Measurements from ENCODE around the gene MAB21L3. TPM values are rescaled to one million over a fixed set of nuclear protein-coding genes. Genes with fewer than 3 reads are reported as not detected.
A peak's percentile ranks its signal among the peaks of the same experiment; 100 is the strongest.

Gene MAB21L3
- total RNA-seq, 4 donors from 2014 or later, result 12.0 to 22.7 (median 19.6) TPM

- TF ChIP-seq POLR2A (IDR thresholded peaks at IDR 0.05), result no peak
- TF ChIP-seq CTCF (IDR thresholded peaks at IDR 0.05), result no peak
- peaks cover 0 to 42% (median 0%) of the 10 kb centered on the region in 3 donors for H3K9me3 ChIP-seq
- no peak overlapping the region for H3K4me3 ChIP-seq
- no peak for DNase-seq
- H3K27ac ChIP-seq, result no peak overlapping the region
- H3K27me3 ChIP-seq, result no peaks in the 10 kb centered on the region
- intact Hi-C loops (cut with DNase I), result no loop called here
- no peaks in the 10 kb centered on the region for H3K36me3 ChIP-seq
- peaks cover 0 to 15% (median 0%) of the 10 kb centered on the region in 3 donors for H3K4me1 ChIP-seq
- 73 to 96% methylated on average over 1 of the region's 1 CpG for WGBS, 2 donors
These were observed 21.3 kb upstream of the MAB21L3 start for GRCh38 chr1:116089870-116090269.

GRCh38 chr1:116091083-116091482 is 20.1 kb upstream of the MAB21L3 start:
- no peaks in the 10 kb centered on the region for H3K27me3 ChIP-seq
- H3K36me3 ChIP-seq, result no peaks in the 10 kb centered on the region
- H3K4me1 ChIP-seq, result peaks cover 0 to 15% (median 0%) of the 10 kb centered on the region in 3 donors
- TF ChIP-seq POLR2A (IDR thresholded peaks at IDR 0.05) (no peak), CTCF (IDR thresholded peaks at IDR 0.05) (no peak)
- 67 to 89% methylated on average over 1 of the region's 1 CpG for WGBS, 2 donors
- no peak overlapping the region for H3K4me3 ChIP-seq
- peaks cover 0 to 51% (median 0%) of the 10 kb centered on the region in 3 donors for H3K9me3 ChIP-seq
- no peak overlapping the region for H3K27ac ChIP-seq
- intact Hi-C loops (cut with DNase I), result no loop called here
- no peak for DNase-seq

GRCh38 chr1:116092752-116093489 is 18.3 kb upstream of the MAB21L3 start:
- Histone ChIP-seq H3K27ac (peak overlapping the region in 1 of 4 donors; percentile 34), H3K36me3 (no peaks in the 10 kb centered on the region), H3K9me3 (peaks cover 0 to 55% (median 0%) of the 10 kb centered on the region in 3 donors), H3K27me3 (no peaks in the 10 kb centered on the region), H3K4me3 (no peak overlapping the region), H3K4me1 (peaks cover 0 to 15% (median 0%) of the 10 kb centered on the region in 3 donors)
- TF ChIP-seq POLR2A (IDR thresholded peaks at IDR 0.05) (no peak), CTCF (IDR thresholded peaks at IDR 0.05) (no peak)
- intact Hi-C loops (cut with DNase I), result no loop called here
- 60 to 67% methylated on average over 3 of the region's 3 CpGs for WGBS, 2 donors
- DNase-seq, result no peak

- H3K27ac ChIP-seq, result no peak overlapping the region
- no peaks in the 10 kb centered on the region for H3K36me3 ChIP-seq
- peaks cover 0 to 15% (median 0%) of the 10 kb centered on the region in 3 donors for H3K4me1 ChIP-seq
- no peak for TF ChIP-seq POLR2A (IDR thresholded peaks at IDR 0.05)
- TF ChIP-seq CTCF (IDR thresholded peaks at IDR 0.05), result no peak
- no peak overlapping the region for H3K4me3 ChIP-seq
- no peaks in the 10 kb centered on the region for H3K27me3 ChIP-seq
- DNase-seq, result no peak
- intact Hi-C loops (cut with DNase I), result no loop called here
- H3K9me3 ChIP-seq, result peaks cover 0 to 42% (median 0%) of the 10 kb centered on the region in 3 donors
These were observed 16.2 kb upstream of the MAB21L3 start for GRCh38 chr1:116095027-116095426.

- WGBS, 2 donors, result 72 to 78% methylated on average over 1 of the region's 1 CpG
- H3K27me3 ChIP-seq, result no peaks in the 10 kb centered on the region
- intact Hi-C loops (cut with DNase I), result no loop called here
- peaks cover 0 to 15% (median 0%) of the 10 kb centered on the region in 3 donors for H3K4me1 ChIP-seq
- H3K4me3 ChIP-seq, result no peak overlapping the region
- H3K27ac ChIP-seq, result no peak overlapping the region
- no peak for TF ChIP-seq CTCF (IDR thresholded peaks at IDR 0.05)
- TF ChIP-seq POLR2A (IDR thresholded peaks at IDR 0.05), result no peak
- no peak for DNase-seq
- no peaks in the 10 kb centered on the region for H3K36me3 ChIP-seq
- H3K9me3 ChIP-seq, result peaks cover 0 to 31% (median 0%) of the 10 kb centered on the region in 3 donors
These were observed 15.1 kb upstream of the MAB21L3 start for GRCh38 chr1:116096013-116096618.
